ENCODE measurements around the gene TTLL8.
"Not testable (repeated sequence)": the region's sequence is repeated elsewhere in the genome, so short reads cannot be mapped to it uniquely, and the experiment has no call there.

Gene TTLL8

GRCh38 chr22:50058061-50058905 is at the start of gene TTLL8:
Gene TTLL8, minus strand, starts transcription at chr22:50058298.
- DNase-seq, result no peak

DNA sequence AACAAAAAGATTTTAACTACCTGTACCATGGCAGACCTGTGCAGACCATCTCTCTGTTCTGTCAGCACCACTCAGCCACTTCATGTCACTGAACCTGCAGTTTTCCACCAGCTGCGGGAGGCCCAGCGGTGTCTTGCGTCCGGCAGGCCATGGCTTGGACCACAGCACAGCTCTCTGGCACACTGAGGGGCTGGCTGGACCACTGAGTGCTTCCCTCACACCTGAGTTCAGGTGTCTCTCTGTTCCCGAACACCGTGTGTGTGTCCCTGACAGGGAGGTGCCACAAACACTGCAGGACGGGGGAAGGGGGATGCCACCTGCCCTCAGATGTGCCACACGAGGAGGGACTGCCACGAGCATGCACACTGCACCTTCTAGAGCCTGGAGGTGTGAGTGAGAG is 49.4 kb upstream of the TTLL8 start:
- DNase-seq, result no peak

DNA sequence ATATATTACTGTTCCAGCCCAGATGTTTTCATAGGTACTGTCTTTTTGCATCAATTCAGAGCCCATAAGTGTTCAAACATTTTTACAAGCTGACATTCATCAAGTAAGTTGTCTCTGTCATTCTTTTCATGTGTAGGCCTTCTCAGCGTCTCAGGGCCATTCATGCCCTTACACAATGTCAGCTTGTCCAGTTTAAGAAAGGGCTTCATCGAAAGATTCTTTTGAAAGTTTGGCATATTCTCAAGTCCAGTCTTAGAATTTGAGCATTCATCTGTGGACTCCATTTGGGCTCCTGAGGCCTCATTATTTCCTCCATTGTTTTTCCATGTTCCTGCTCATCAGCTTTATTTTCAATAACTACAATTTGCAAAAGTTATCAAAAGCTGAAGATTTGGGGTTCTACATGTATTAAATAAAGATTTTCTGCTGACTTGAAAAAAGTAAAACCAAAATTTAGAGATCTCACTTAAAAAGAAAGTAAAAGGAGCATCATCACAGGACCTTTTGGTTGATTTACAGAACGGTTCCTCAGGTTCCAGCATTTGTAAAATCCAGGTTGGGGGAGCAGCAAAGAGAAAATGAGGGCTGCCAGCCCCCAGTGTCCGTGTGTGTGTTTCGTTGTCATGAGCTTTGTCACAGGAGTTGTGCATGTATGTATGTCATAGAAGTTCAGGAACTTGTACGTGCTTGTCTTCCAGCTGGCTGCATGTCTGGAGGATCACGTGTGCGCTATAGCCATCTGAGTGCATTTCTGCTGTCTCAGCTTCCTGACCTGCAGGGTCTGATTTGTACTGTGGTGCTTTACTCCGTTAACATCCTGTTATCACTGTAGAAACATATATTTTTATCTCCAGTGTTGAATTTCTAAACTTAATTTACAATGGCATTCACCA is 47.4 kb upstream of the TTLL8 start:
- no peak for DNase-seq

DNA sequence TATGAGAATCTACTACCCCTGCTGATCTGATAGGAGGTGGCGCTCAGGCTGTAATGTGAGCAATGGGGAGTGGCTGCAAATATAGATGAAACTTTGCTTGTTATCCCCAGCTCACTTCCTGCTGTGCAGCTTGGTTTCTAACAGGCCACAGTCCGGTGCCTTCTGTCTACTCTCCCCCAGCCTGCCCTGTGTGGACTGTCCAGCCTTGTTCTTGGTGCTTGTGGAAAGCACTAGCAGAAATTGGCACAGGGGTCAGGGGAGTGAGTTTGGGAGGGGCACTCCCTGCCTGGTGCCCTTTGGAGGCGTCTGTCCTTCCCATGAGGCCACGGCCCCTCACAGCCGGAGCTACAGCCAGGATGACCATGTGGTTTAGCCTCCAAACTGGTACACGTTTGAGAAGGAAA is 46.0 kb upstream of the TTLL8 start:
- DNase-seq, result no peak

DNA sequence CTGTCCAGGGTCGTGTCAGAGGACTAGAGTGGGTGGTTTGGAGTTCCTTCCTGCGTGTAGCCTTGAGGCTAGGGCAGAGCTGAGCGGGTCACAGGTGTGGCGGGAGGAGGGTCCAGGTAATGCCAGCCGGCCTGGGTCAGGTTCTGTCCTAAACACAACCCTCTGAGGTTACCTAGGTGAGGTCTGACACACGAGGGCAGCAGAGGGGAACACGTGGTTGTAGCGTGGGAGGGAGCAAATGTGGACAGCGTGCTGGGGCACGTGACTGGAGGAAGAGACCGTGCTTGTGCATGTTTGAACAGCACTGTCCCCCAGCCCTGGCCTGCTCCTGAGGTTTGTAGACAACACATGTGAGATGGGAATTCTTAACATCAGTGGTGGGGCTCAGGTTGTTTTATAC is 44.8 kb upstream of the TTLL8 start:
- DNase-seq, result no peak

- DNase-seq, result no peak
Observed at GRCh38 chr22:50101870-50102565, 43.9 kb upstream of the TTLL8 start.

GRCh38 chr22:50098052-50098451 is 40.0 kb upstream of the TTLL8 start:
- no peak for DNase-seq

- DNase-seq, result no peak
Observed at GRCh38 chr22:50092342-50092741, 34.2 kb upstream of the TTLL8 start.

DNA sequence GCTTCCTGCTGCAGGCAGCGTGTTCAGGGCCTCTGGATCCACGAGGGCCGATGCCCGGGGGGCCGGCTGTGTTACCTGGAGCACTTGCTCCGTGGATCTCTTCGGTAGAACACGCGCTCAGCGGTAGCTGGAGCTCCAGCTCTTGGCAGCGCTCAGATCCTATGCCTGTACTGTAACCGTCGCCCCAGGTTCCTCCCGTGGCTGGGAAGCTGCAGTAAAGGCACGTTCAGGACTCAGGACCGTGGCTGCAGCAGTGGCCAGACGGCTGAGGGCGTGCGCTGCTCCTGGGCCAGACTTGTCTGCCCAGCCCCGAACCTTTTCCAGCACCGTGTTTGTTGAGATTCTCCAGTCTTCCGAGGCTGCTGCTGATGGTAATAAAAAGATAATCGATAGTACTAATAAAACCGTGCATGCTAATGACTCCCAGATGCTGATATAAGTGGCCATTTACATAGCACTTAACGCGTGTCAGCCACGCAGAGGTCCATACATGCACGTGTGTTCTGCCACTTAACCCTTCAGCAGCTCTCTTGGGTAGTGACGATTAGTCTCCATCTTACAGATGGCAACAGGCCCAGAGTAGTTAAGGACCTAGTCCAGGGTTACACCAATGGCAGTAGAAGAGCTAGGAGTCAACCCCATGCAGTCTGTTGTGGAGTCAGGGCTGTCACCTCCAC is 33.1 kb upstream of the TTLL8 start:
- no peak for DNase-seq

DNA sequence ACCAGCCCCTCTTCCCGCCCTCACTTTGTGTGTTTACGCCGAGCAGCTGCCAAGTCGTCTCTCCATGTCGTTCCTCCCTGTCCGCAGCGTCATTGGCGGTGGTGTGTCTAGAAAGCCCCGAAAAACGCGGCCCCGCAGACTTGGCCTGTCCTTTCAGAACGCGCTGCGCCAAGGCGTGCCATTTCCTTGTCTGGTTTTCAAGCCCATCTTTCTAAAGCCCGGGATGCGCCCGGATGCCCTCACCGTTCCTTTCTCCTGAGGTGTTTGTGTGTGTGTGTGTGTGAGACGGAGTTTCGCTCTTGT is 32.3 kb upstream of the TTLL8 start:
- DNase-seq, result no peak

DNA sequence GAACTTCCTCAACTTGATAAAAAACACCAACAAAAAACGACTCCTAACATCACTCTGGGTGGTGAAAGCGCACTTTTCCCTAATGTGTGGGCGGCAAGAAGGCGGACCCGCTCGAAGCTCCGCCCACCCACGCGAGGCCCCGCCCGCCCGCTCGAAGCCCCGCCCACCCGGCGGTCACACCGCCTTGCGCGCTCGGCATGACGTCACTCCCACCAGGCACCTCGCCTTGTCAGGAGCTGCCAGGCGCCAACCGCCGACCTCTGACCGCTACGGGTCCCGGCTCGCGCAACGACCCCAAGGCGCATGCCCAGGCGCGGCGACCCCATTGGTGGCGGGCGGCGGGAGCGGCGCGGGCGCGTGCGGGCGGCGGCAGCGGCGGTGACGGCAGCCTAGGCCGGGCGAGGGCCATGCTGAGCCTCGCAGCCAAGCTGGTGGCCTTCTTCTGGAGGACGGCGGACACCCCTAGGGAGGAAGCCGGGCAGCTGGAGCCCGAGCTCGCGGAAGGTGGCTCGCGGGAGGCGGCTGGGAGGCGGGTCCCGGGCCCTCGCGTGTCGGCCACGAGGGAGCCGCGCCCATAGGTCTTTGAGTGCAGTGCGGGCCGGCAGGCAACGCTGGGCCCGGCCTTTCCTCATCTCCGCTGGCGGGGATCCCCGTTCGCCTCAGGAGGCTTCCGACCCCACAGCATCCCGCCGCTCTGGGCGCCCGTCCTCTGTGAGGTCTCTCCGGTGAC is 31.7 kb upstream of the TTLL8 start, which contains the start of gene MOV10L1:
TSS of gene MOV10L1 (plus strand) at position 325 of the 730 bp plus-strand sequence. CDS start at position 408, 83 bp downstream.
- DNase-seq, result no peak

GRCh38 chr22:50089231-50089630 is 31.1 kb upstream of the TTLL8 start:
- no peak for DNase-seq

DNA sequence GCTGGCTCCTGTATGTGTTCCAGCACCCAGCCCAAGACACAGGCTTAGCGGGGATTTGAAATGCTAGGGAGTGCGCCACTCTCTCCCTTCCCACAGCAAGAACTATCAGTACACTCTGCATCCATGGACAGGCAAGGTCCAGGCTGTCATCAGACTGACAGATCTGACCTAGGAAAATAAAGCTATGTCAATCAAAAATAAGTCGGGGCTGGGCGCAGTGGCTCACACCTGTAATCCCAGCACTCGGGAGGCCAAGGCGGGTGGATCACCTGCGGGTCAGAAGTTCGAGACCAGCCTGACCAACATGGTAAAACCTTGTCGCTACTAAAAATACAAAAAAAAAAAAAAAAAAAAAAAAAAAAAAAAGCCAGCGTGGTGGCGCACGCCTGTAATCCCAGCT is 30.0 kb upstream of the TTLL8 start:
- DNase-seq, result no peak

DNA sequence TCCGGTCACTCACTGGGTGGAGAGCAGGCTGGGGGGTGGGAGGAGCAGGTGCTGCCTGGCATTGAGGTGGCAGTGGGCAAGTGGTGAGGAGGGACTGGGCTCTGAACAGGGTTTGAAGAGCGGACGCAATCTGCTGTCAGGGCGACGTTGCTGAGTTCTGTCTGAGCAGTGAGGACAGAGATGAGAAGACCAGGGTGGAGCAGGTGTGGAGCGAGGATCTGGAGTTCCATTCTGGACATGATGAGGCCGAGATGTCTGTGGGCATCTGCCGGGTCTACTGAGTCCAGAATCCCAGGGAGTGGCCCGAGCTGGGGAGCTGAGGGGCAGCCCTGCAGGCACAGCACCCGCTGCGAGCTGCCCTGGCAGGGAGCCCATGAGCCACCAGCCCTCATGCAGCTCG is 29.5 kb upstream of the TTLL8 start:
- no peak for DNase-seq

DNA sequence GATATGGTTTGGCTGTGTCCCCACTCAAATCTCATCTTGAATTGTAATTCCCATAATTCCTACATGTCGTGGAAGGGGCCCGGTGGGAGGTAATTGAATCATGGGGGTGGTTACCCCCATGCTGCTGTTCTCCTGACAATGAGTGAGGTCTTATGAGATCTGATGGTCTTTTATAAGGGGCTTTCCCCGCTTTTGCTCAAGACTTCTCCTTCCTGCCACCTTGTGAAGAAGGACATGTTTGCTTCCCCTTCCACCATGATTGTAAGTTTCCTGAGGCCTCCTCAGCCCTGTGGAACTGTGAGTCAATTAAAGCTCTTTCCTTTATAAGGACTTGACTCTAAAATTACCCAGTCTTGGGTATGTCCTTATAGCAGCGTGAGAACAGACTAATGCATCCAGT is 28.9 kb upstream of the TTLL8 start:
- not testable (repeated sequence) for DNase-seq

DNA sequence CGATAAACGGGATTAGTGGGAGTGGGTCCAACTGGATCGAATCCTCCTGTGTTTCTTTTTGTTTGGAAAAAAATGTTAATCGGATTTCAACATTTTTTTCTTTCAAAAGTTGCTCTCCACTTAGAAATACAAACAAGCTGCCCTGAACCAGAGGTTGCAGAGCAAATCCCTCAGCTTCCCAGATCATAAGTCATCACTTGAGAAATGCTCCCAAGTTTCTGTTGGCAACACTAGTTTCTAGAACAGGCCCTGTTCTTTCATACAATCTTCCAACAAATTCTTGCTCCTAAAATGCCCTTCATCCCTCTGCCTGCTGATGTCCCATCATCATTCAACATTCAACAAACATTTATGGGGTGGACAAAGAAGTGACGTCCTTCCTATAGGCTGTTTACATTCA is 28.4 kb upstream of the TTLL8 start:
- DNase-seq, result no peak

GRCh38 chr22:50085211-50085972 is 27.3 kb upstream of the TTLL8 start, which contains the start of gene MLC1:
Gene MLC1, minus strand, starts transcription at chr22:50085426. Its CDS starts 524 bp downstream, at chr22:50084902.
- DNase-seq, result no peak

GRCh38 chr22:50084614-50085021 is 26.5 kb upstream of the TTLL8 start:
- no peak for DNase-seq

- DNase-seq, result no peak
Observed at GRCh38 chr22:50084080-50084477, 26.0 kb upstream of the TTLL8 start.

DNA sequence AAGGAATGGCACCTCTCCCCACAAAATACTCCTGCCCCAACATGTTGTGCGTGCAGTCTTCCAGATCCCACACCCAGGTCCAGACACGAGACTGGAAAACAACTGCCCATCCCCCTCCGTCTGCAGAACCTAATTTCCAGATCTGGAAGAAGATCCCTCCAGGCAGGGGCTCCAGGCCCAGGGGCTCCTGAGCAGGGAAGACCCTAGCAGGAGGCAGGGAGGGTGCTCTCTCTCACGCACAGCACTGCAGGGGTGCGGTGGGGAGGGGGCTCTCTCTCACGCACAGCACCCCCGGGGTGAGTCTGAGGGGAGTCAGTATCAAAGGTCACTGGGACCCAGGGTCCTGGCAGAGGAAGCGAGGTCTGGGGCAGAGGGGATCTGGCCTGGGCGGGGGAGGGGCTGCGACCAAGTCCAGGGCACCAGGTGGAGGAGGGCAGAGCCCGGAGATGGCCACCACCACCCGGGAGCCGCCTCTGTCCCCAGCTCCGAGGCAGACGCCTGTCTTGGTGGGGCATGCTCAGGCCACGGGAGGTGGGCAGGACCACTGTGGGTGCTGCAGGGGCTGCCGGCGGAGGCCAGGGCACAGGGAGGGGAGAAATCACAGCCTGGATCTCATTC is 25.5 kb upstream of the TTLL8 start:
- DNase-seq, result no peak

- DNase-seq, result no peak
Observed at GRCh38 chr22:50082961-50083461, 24.9 kb upstream of the TTLL8 start.

All from kidney glomerular epithelial cell (primary cell).